Measurements from ENCODE around the gene F13B. TPM values are rescaled to one million over a fixed set of nuclear protein-coding genes. Genes with fewer than 3 reads are reported as not detected.
A peak's percentile ranks its signal among the peaks of the same experiment; 100 is the strongest.
"Not testable (repeated sequence)": the region's sequence is repeated elsewhere in the genome, so short reads cannot be mapped to it uniquely, and the experiment has no call there.

The F13B gene
- total and polyA plus RNA-seq, 2 experiments from 2014 or later, result 5.5 to 12.3 TPM

DNA sequence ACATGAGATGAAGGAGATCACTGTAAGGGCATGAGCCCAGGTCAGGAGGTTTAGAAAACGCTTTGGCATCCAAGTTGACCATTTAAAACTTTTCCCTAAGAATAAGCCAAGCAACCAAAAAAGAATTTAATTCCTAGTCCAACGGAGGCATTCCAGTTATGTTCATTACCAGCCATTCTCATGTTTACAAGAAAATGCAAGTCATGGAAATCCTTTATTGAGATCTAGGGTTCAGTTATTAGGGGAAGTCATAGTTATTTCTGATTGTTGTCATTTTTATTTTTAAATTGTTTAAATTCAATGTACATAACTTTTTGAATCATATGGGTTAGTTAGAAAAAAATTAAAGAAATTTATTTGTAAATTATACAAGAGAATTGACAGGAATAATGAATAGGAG, 65.2 kb downstream of the F13B start:
- no peaks in the 10 kb centered on the region for H3K36me3 ChIP-seq (replicated peaks; ENCODE audit: insufficient read depth, low read depth)
- no peak for DNase-seq (ENCODE audit: low spot score)
- H3K79me2 ChIP-seq, result no peaks in the 10 kb centered on the region
- no peaks in the 10 kb centered on the region for H3K9me3 ChIP-seq (ENCODE audit: low read depth)
- H2AFZ ChIP-seq, result no peak overlapping the region
- H3K9me2 ChIP-seq (replicated peaks; ENCODE audit: insufficient read depth), result no peaks in the 10 kb centered on the region
- H3K27me3 ChIP-seq, result no peaks in the 10 kb centered on the region
- no peak overlapping the region for H3K27ac ChIP-seq
- no peaks in the 10 kb centered on the region for H3K4me1 ChIP-seq (ENCODE audit: insufficient read depth)
- H4K20me1 ChIP-seq (ENCODE audit: insufficient read depth, poor library complexity, severe bottlenecking), result no peaks in the 10 kb centered on the region
- 91% methylated on average over 2 of the region's 2 CpGs for WGBS (ENCODE audit: low lambda C conversion rate, missing lambda C conversion rate)
- TF ChIP-seq, protein P1, sequence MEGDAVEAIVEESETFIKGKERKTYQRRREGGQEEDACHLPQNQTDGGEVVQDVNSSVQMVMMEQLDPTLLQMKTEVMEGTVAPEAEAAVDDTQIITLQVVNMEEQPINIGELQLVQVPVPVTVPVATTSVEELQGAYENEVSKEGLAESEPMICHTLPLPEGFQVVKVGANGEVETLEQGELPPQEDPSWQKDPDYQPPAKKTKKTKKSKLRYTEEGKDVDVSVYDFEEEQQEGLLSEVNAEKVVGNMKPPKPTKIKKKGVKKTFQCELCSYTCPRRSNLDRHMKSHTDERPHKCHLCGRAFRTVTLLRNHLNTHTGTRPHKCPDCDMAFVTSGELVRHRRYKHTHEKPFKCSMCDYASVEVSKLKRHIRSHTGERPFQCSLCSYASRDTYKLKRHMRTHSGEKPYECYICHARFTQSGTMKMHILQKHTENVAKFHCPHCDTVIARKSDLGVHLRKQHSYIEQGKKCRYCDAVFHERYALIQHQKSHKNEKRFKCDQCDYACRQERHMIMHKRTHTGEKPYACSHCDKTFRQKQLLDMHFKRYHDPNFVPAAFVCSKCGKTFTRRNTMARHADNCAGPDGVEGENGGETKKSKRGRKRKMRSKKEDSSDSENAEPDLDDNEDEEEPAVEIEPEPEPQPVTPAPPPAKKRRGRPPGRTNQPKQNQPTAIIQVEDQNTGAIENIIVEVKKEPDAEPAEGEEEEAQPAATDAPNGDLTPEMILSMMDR (IDR thresholded peaks at IDR 0.05; ENCODE audit: poor library complexity), result no peak
- H3K4me3 ChIP-seq, result no peak overlapping the region
- no peak overlapping the region for H3K4me2 ChIP-seq

DNA sequence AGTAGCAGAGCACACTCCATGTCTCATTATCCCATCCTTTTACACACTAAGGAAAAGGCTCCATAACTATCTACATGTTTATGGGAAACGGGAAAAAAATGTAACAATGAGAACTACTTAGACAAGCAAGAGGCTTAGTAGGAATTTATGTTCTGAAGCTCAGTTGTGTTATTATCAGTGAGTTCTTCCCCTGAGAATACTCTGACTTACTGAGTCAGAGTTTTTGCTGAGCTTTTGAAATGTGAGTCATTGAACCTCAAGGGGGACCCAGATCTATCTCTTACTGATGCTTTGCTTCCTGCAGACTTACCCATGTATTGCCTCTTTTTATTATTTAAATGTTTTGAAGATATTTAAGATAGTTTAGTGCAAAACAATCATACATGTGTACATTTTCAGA, 69.6 kb downstream of the F13B start:
- TF ChIP-seq, protein P1 (IDR thresholded peaks at IDR 0.05; ENCODE audit: poor library complexity), result no peak
- TF ChIP-seq EZH2phosphoT487 (IDR thresholded peaks at IDR 0.05; ENCODE audit: low read depth, severe bottlenecking, unreplicated experiment) (no peak), EZH2 (IDR thresholded peaks at IDR 0.05; ENCODE audit: borderline replicate concordance) (no peak)
- Histone ChIP-seq H3K9me3 (ENCODE audit: low read depth) (no peaks in the 10 kb centered on the region), H3K79me2 (no peaks in the 10 kb centered on the region), H3K4me2 (no peak overlapping the region), H3K4me3 (no peak overlapping the region), H4K20me1 (ENCODE audit: insufficient read depth, poor library complexity, severe bottlenecking) (no peaks in the 10 kb centered on the region), H3K36me3 (replicated peaks; ENCODE audit: insufficient read depth, low read depth) (no peaks in the 10 kb centered on the region), H3K4me1 (ENCODE audit: insufficient read depth) (no peaks in the 10 kb centered on the region), H2AFZ (no peak overlapping the region), H3K9me2 (replicated peaks; ENCODE audit: insufficient read depth) (no peaks in the 10 kb centered on the region), H3K27me3 (no peaks in the 10 kb centered on the region), H3K27ac (no peak overlapping the region)
- 53% methylated on average over 1 of the region's 1 CpG for WGBS (ENCODE audit: low lambda C conversion rate, missing lambda C conversion rate)
- peak; percentile 7 for DNase-seq (ENCODE audit: low spot score)

DNA sequence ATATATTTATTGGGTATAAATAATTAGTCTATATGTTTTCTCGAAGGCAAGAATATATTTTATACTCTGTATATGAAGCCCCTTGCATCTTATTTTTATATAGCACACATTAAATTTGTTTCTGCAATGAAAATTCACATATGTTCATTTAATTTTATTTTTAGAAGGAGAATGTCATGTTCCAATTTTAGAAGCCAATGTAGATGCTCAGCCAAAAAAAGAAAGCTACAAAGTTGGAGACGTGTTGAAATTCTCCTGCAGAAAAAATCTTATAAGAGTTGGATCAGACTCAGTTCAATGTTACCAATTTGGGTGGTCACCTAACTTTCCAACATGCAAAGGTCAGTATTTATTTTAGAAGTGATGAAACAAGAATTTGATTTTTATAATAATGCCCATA, 73.1 kb downstream of the F13B start:
- H3K4me2 ChIP-seq, result no peak overlapping the region
- H3K27me3 ChIP-seq, result no peaks in the 10 kb centered on the region
- H3K9me3 ChIP-seq (ENCODE audit: low read depth), result no peaks in the 10 kb centered on the region
- H3K27ac ChIP-seq, result no peak overlapping the region
- DNase-seq (ENCODE audit: low spot score), result no peak
- H2AFZ ChIP-seq, result no peak overlapping the region
- H4K20me1 ChIP-seq (ENCODE audit: insufficient read depth, poor library complexity, severe bottlenecking), result no peaks in the 10 kb centered on the region
- no peak overlapping the region for H3K4me3 ChIP-seq
- H3K9me2 ChIP-seq (replicated peaks; ENCODE audit: insufficient read depth), result no peaks in the 10 kb centered on the region
- H3K4me1 ChIP-seq (ENCODE audit: insufficient read depth), result no peaks in the 10 kb centered on the region
- TF ChIP-seq, protein P1 (IDR thresholded peaks at IDR 0.05; ENCODE audit: poor library complexity), result no peak
- no peak for TF ChIP-seq EZH2 (IDR thresholded peaks at IDR 0.05; ENCODE audit: borderline replicate concordance)
- TF ChIP-seq EZH2phosphoT487 (IDR thresholded peaks at IDR 0.05; ENCODE audit: low read depth, severe bottlenecking, unreplicated experiment), result no peak
- no peaks in the 10 kb centered on the region for H3K36me3 ChIP-seq (replicated peaks; ENCODE audit: insufficient read depth, low read depth)
- WGBS (ENCODE audit: low lambda C conversion rate, missing lambda C conversion rate), result 94% methylated on average over 2 of the region's 2 CpGs
- H3K79me2 ChIP-seq, result no peaks in the 10 kb centered on the region

DNA sequence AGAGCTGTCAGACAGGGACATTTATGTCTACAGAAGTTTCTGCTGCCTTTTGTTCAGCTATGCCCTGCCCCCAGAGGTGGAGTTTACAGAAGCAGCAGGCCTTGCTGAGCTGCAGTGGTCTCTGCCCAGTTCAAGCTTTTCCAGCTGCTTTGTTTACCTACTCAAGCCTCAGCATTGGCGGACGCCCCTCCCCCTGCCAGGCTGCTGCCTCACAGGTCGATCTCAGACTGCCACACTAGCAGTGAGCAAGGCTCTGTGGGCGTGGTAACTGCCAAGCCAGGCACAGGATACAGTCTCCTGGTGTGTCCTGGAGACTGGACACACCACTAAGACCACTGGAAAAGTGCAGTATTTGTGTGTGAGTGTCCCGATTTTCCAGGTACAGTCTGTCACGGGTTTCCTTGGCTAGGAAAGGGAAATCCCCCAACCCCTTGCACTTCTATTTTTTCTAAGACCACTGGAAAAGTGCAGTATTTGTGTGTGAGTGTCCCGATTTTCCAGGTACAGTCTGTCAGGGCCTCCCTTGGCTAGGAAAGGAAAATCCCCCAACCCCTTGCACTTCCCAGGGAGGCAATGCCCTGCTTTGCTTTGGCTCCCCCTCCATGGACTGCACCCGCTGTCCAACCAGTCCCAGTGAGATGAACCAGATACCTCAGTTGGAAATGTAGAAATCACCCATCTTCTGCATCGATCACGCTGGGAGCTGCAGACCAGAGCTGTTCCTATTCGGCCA, 75.0 kb downstream of the F13B start:
- peak overlapping the region; percentile 57 for H3K4me2 ChIP-seq
- not testable (repeated sequence) for H3K36me3 ChIP-seq (replicated peaks; ENCODE audit: insufficient read depth, low read depth); H3K4me3 ChIP-seq; H3K4me1 ChIP-seq (ENCODE audit: insufficient read depth); H4K20me1 ChIP-seq (ENCODE audit: insufficient read depth, poor library complexity, severe bottlenecking); H3K9me2 ChIP-seq (replicated peaks; ENCODE audit: insufficient read depth); H3K9me3 ChIP-seq (ENCODE audit: low read depth); H3K27me3 ChIP-seq; H3K79me2 ChIP-seq
- peak; percentile 83 for DNase-seq (ENCODE audit: low spot score)
- peak overlapping the region; percentile 34 for H3K27ac ChIP-seq
- 60% methylated on average over 11 of the region's 11 CpGs for WGBS (ENCODE audit: low lambda C conversion rate, missing lambda C conversion rate)
- peak overlapping the region; percentile 41 for H2AFZ ChIP-seq

Other genes starting within 250 kb of the F13B start
- gene CFHR1, start 247.5 kb downstream of the F13B start, total RNA-seq, result 51.1 and 58.2 TPM in 2 replicates
- gene CFHR1, start 247.5 kb downstream of the F13B start, polyA plus RNA-seq, result 19.9 and 33.1 TPM in 2 replicates
- gene CFHR4, start 179.2 kb downstream of the F13B start, total RNA-seq, result 2.1 and 3.4 TPM in 2 replicates
- 0.21 and 1.2 TPM in 2 replicates for gene CFHR4, start 179.2 kb downstream of the F13B start, polyA plus RNA-seq
- gene CFHR2, start 123.5 kb downstream of the F13B start, total RNA-seq, result 16.9 and 35.6 TPM in 2 replicates
- gene CFHR2, start 123.5 kb downstream of the F13B start, polyA plus RNA-seq, result 6.8 and 9.6 TPM in 2 replicates
- gene CFHR5, start 89.7 kb downstream of the F13B start, total RNA-seq, result 0.56 and 0.77 TPM in 2 replicates
- 0.36 TPM in 1 of 2 replicates, not detected in the other for gene CFHR5, start 89.7 kb downstream of the F13B start, polyA plus RNA-seq
- gene ASPM, start 79.4 kb upstream of the F13B start, total RNA-seq, result 7.6 and 8.2 TPM in 2 replicates
- 2.8 and 3.2 TPM in 2 replicates for gene ASPM, start 79.4 kb upstream of the F13B start, polyA plus RNA-seq
- 16.2 and 16.6 TPM in 2 replicates for gene ZBTB41, start 134.0 kb upstream of the F13B start, total RNA-seq
- 1.5 and 2.0 TPM in 2 replicates for gene ZBTB41, start 134.0 kb upstream of the F13B start, polyA plus RNA-seq
- 0.30 TPM in 1 of 2 replicates, not detected in the other for gene CRB1, start 201.0 kb upstream of the F13B start, total RNA-seq
- not detected in 2 replicates for gene CRB1, start 201.0 kb upstream of the F13B start, polyA plus RNA-seq